MV-4-11 (cell line): Measurements from ENCODE around the gene TYW1B.
"Not testable (repeated sequence)": the region's sequence is repeated elsewhere in the genome, so short reads cannot be mapped to it uniquely, and the experiment has no call there.

Experiments used
- DNase-seq: peaks from one replicate; lab custom pipeline; 2025; lab: John Stamatoyannopoulos, UW

TYW1B gene

GRCh38 chr7:72700548-72700947, 127.5 kb downstream of the TYW1B start:
- not testable (repeated sequence) for DNase-seq

GRCh38 chr7:72697066-72697465, 130.9 kb downstream of the TYW1B start:
- DNase-seq: not testable (repeated sequence)

GRCh38 chr7:72696643-72697042, 131.4 kb downstream of the TYW1B start:
- DNase-seq: not testable (repeated sequence)

GRCh38 chr7:72695482-72695881, 132.5 kb downstream of the TYW1B start:
- not testable (repeated sequence) for DNase-seq

GRCh38 chr7:72691442-72691841, 136.6 kb downstream of the TYW1B start:
- DNase-seq: not testable (repeated sequence)

GRCh38 chr7:72690177-72690576, 137.8 kb downstream of the TYW1B start:
- DNase-seq: not testable (repeated sequence)

- DNase-seq: not testable (repeated sequence)
Measured at GRCh38 chr7:72689344-72689743, 138.7 kb downstream of the TYW1B start.

- DNase-seq: not testable (repeated sequence)
Measured at GRCh38 chr7:72681211-72681610, 146.8 kb downstream of the TYW1B start.

GRCh38 chr7:72676880-72677279, 151.1 kb downstream of the TYW1B start:
- DNase-seq: not testable (repeated sequence)

- DNase-seq: not testable (repeated sequence)
Measured at GRCh38 chr7:72676086-72676690, 151.8 kb downstream of the TYW1B start.

GRCh38 chr7:72675686-72676085, 152.3 kb downstream of the TYW1B start:
- not testable (repeated sequence) for DNase-seq

GRCh38 chr7:72674394-72674793, 153.6 kb downstream of the TYW1B start:
- no peak for DNase-seq

GRCh38 chr7:72670850-72671249, 157.2 kb downstream of the TYW1B start:
- not testable (repeated sequence) for DNase-seq

GRCh38 chr7:72668435-72668834, 159.6 kb downstream of the TYW1B start:
- DNase-seq: not testable (repeated sequence)

GRCh38 chr7:72667049-72667448, 161.0 kb downstream of the TYW1B start:
- not testable (repeated sequence) for DNase-seq

- not testable (repeated sequence) for DNase-seq
Measured at GRCh38 chr7:72648574-72648973, 179.4 kb downstream of the TYW1B start.

GRCh38 chr7:72643708-72644107, 184.3 kb downstream of the TYW1B start:
- not testable (repeated sequence) for DNase-seq

- not testable (repeated sequence) for DNase-seq
Measured at GRCh38 chr7:72641485-72642248, 186.3 kb downstream of the TYW1B start.

GRCh38 chr7:72640740-72641139, 187.3 kb downstream of the TYW1B start:
- not testable (repeated sequence) for DNase-seq

- not testable (repeated sequence) for DNase-seq
Measured at GRCh38 chr7:72635273-72635908, 192.6 kb downstream of the TYW1B start.

GRCh38 chr7:72632765-72633292, 195.2 kb downstream of the TYW1B start:
- DNase-seq: not testable (repeated sequence)

- not testable (repeated sequence) for DNase-seq
Measured at GRCh38 chr7:72628375-72628774, 199.6 kb downstream of the TYW1B start.
